Type B pancreatic cell (in vitro differentiated cells): ENCODE measurements around the gene EPHA8. TPM values are rescaled to one million over a fixed set of nuclear protein-coding genes. Genes with fewer than 3 reads are reported as not detected.

Experiments
- DNase-seq: peaks from one replicate; pipeline ENCODE4 v3.0.0; 2021; ENCODE audit warnings: mixed read lengths; ENCODE audit not compliant: unreplicated experiment; ENCODE audit errors: extremely low spot score
- H3K27ac Mint-ChIP-seq: 2 replicates; pipeline ENCODE4 v1.8.0; 2021; ENCODE audit warnings: mild to moderate bottlenecking, mixed read lengths
- H3K27me3 Mint-ChIP-seq: 2 replicates; pipeline ENCODE4 v1.8.0; 2021; ENCODE audit warnings: mixed read lengths
- H3K36me3 Mint-ChIP-seq: 2 replicates; pipeline ENCODE4 v1.8.0; 2021; ENCODE audit warnings: mixed read lengths
- H3K4me1 Mint-ChIP-seq: one replicate; pipeline ENCODE4 v1.8.0; 2021; ENCODE audit warnings: mixed read lengths; ENCODE audit not compliant: unreplicated experiment
- H3K4me3 Mint-ChIP-seq: 2 replicates; pipeline ENCODE4 v1.8.0; 2021; ENCODE audit warnings: mild to moderate bottlenecking, mixed read lengths
- H3K9me3 Mint-ChIP-seq: 2 replicates; pipeline ENCODE4 v1.8.0; 2021; ENCODE audit warnings: mixed read lengths
- total RNA-seq: library from RNA; stranded (reverse); gene quantifications from 2 replicates; pipeline ENCODE4 v1.2.1, GENCODE V29; 2021; ENCODE audit warnings: low replicate concordance
- TF ChIP-seq, protein P1 (sequence below): fragments of 200-600 bp; sonication (generic); conservative IDR thresholded peaks from 2 replicates; pipeline ENCODE4 v1.5.0; 2021; ENCODE audit warnings: antibody characterized with exemption, mild to moderate bottlenecking

EPHA8 gene
- total RNA-seq, 1 donor from 2014 or later = 0.46 TPM

DNA sequence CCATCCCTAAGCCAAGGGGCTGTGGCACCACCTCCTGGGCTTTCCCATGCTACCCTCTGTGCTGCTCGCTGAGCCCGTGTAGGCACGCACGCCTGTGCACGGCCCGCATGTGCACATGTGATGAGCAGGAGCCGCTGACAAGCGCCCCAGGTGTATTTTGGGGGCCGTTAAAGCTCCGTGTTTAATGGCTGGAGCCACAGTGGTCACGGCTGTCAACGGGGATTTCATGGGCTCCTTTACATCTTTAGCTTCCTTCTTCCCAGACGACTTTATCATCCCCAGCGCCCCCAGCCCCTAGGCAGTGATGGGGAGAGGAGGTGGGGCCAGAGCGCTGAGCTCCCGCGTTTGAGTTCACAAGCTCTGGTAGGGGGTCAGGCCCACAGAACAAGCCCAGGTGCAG is 11.7 kb upstream of the EPHA8 start:
- Mint-ChIP-seq H3K36me3 (no peaks in the 10 kb centered on the region), H3K4me3 (no peak overlapping the region), H3K27ac (no peak overlapping the region), H3K4me1 (peaks cover 18% of the 10 kb centered on the region), H3K9me3 (no peaks in the 10 kb centered on the region), H3K27me3 (peaks cover 60% of the 10 kb centered on the region)
- no peak for DNase-seq
- TF ChIP-seq, protein P1, sequence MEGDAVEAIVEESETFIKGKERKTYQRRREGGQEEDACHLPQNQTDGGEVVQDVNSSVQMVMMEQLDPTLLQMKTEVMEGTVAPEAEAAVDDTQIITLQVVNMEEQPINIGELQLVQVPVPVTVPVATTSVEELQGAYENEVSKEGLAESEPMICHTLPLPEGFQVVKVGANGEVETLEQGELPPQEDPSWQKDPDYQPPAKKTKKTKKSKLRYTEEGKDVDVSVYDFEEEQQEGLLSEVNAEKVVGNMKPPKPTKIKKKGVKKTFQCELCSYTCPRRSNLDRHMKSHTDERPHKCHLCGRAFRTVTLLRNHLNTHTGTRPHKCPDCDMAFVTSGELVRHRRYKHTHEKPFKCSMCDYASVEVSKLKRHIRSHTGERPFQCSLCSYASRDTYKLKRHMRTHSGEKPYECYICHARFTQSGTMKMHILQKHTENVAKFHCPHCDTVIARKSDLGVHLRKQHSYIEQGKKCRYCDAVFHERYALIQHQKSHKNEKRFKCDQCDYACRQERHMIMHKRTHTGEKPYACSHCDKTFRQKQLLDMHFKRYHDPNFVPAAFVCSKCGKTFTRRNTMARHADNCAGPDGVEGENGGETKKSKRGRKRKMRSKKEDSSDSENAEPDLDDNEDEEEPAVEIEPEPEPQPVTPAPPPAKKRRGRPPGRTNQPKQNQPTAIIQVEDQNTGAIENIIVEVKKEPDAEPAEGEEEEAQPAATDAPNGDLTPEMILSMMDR = no peak

DNA sequence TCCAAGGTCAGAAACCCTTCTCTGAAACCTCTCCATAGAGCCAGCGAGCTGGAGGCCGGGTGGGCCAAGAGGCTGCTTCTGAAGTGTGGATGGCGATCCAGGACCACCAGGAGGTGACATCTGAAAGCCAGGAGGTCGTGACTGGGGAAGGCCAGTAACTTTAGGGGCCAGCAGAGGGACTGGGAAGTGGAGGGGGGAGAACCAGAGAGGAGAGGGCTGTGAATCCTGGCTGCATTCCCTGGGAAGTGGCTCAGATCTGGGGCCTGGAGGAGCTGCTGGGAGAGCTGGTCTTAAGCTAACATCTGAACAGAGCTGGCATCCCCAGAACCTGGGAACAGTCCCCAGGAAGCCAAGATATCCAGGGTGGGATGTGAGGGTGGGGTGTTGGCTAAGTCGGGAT is 11.3 kb upstream of the EPHA8 start:
- Mint-ChIP-seq H3K27ac (no peak overlapping the region), H3K4me3 (no peak overlapping the region), H3K36me3 (no peaks in the 10 kb centered on the region), H3K4me1 (peaks cover 22% of the 10 kb centered on the region), H3K27me3 (peaks cover 60% of the 10 kb centered on the region), H3K9me3 (no peaks in the 10 kb centered on the region)
- TF ChIP-seq, protein P1 = no peak
- DNase-seq = no peak

DNA sequence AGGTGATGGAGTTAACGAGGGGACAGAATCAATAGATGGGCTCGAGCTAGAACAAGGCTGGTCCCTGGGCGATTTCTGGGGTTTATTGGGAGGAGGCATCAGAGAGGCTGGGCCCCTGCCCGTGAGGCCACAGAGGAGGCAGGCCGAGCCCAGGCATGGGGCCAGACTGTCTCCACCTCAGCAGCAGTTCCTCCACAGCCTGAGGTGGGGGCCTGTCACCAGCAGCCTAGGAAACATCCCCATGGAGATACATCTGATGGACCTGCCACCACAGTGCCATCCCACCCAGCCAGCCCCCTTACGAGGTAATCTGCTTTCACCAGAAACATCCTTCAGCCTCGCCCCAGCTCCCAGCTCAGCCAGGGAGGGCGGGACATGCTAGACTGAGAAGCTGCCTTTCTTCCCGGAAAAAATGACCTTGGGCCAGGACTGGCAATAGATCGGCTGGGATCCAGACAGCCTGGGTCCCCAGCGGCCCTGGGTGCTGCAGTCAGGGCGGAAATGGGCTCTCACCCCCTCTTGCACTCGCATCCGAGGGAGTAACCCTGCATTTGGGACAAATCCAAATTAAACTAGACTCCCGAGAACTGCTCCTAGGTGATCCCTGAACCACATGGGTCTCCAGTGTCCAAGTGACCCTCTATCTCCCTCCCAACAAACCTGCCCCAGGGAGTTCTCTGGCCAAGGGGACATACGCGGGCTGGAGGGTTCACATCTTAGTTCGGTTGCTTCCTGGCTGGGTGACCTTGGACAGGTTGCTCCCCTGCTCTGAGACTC is 10.0 kb upstream of the EPHA8 start:
- Mint-ChIP-seq H3K36me3 (no peaks in the 10 kb centered on the region), H3K27ac (no peak overlapping the region), H3K9me3 (no peaks in the 10 kb centered on the region), H3K27me3 (peaks cover 54% of the 10 kb centered on the region), H3K4me3 (no peak overlapping the region), H3K4me1 (peaks cover 28% of the 10 kb centered on the region)
- TF ChIP-seq, protein P1 = no peak
- DNase-seq = no peak

DNA sequence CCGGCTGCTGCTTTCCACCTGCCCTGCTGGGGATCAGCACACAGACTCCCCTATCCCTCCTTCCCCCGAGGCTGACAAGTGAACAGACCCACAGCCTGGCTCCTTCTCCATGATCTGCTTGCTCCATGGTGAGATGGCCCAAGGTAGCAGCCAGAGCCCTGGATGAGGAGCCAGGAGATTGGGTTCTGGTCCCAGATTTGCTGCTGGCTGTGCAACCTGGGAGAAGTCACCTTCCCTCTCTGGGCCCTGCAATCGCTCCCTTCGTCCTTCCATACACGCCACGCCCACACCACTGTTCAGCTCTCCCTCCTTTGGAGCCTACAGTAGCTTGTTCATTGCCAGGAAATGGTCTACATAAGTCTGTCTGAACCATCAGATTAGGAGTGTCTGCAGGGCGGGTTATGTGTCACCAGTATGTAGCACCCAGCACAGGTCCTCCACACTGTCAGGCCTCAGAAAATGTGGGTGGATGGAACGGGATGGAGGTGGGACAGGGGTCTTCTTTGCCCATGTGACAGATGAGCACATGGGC is 9.2 kb upstream of the EPHA8 start:
- H3K9me3 Mint-ChIP-seq = no peaks in the 10 kb centered on the region
- H3K27me3 Mint-ChIP-seq = peaks cover 49% of the 10 kb centered on the region
- H3K36me3 Mint-ChIP-seq = no peaks in the 10 kb centered on the region
- DNase-seq = no peak
- H3K4me1 Mint-ChIP-seq = peaks cover 28% of the 10 kb centered on the region
- H3K27ac Mint-ChIP-seq = no peak overlapping the region
- H3K4me3 Mint-ChIP-seq = no peak overlapping the region
- TF ChIP-seq, protein P1 = no peak

DNA sequence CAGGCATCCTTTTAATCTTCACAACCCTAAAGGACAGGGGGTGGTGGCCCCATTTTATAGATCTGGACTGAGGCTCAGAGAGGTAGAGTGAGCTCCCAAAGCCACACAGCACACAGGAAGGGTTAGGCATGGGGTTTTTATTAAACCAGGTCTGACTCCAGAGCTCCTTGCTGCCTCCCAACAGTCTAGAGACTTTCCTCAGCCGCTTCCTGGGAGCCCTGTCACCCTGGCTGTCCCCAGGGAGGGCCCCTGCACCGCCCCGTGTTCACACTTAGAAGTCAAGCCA is 8.0 kb upstream of the EPHA8 start:
- H3K4me1 Mint-ChIP-seq = peaks cover 28% of the 10 kb centered on the region
- H3K4me3 Mint-ChIP-seq = no peak overlapping the region
- no peak for DNase-seq
- H3K9me3 Mint-ChIP-seq = no peaks in the 10 kb centered on the region
- H3K27ac Mint-ChIP-seq = no peak overlapping the region
- no peaks in the 10 kb centered on the region for H3K36me3 Mint-ChIP-seq
- peaks cover 52% of the 10 kb centered on the region for H3K27me3 Mint-ChIP-seq
- TF ChIP-seq, protein P1 = no peak
